Ascending aorta (tissue), 2 donors: ENCODE results near the gene B3GAT3. TPM values are rescaled to one million over a fixed set of nuclear protein-coding genes. Genes with fewer than 3 reads are reported as not detected.
"Not testable (repeated sequence)": the region's sequence is repeated elsewhere in the genome, so short reads cannot be mapped to it uniquely, and the experiment has no call there.

Source experiments
- DNase-seq, 2 donors: peaks; one replicate each; pipeline ENCODE4 v3.0.0-alpha.2; 2019; ENCODE audit warnings: low spot score in 2 of 2
- H3K27ac ChIP-seq, 2 donors: fragments of 200-600 bp; sonication (generic); one replicate each; pipeline ENCODE4 v1.5.1; 2016 to 2017; ENCODE audit warnings: mild to moderate bottlenecking in 1 of 2
- H3K27me3 ChIP-seq: fragments of 200-600 bp; sonication (generic); one replicate; pipeline ENCODE4 v1.5.1; 2017
- H3K36me3 ChIP-seq, 2 donors: fragments of 200-600 bp; sonication (generic); one replicate each; pipeline ENCODE4 v1.5.1; 2016
- H3K4me1 ChIP-seq, 2 donors: fragments of 200-600 bp; sonication (generic); one replicate each; pipeline ENCODE4 v1.5.1; 2016 to 2017; ENCODE audit warnings: mild to moderate bottlenecking in 1 of 2
- H3K4me3 ChIP-seq, 2 donors: fragments of 200-600 bp; sonication (generic); one replicate each; pipeline ENCODE4 v1.5.1; 2016 to 2017; ENCODE audit warnings: mild to moderate bottlenecking in 1 of 2
- H3K9me3 ChIP-seq, 2 donors: fragments of 200-600 bp; sonication (generic); one replicate each; pipeline ENCODE4 v1.5.1; 2016
- intact Hi-C: fragments of 100-400 bp; cut with DNase I; formaldehyde crosslinking; loops from one replicate; pipeline ENCODE4 v1.15.1; 2023
- total RNA-seq: library from RNA; depleted of rRNA; stranded (reverse); fragments of >200 nt; gene quantifications from one replicate; pipeline ENCODE4 v1.1.0, GENCODE V29; 2016
- TF ChIP-seq, protein P1 (sequence below), 3 experiments: fragments of 200-600 bp in 2 of 3; fragments of 450-650 bp in 1 of 3; sonication (generic) in 2 of 3; IDR thresholded peaks; one replicate each; pipeline ENCODE4 v1.5.1; 2016 to 2019; ENCODE audit warnings: antibody characterized with exemption in 3 of 3, mild to moderate bottlenecking in 1 of 3, moderate library complexity in 1 of 3

B3GAT3 gene
- total RNA-seq, 1 donor from 2014 or later, result 61.3 TPM

DNA sequence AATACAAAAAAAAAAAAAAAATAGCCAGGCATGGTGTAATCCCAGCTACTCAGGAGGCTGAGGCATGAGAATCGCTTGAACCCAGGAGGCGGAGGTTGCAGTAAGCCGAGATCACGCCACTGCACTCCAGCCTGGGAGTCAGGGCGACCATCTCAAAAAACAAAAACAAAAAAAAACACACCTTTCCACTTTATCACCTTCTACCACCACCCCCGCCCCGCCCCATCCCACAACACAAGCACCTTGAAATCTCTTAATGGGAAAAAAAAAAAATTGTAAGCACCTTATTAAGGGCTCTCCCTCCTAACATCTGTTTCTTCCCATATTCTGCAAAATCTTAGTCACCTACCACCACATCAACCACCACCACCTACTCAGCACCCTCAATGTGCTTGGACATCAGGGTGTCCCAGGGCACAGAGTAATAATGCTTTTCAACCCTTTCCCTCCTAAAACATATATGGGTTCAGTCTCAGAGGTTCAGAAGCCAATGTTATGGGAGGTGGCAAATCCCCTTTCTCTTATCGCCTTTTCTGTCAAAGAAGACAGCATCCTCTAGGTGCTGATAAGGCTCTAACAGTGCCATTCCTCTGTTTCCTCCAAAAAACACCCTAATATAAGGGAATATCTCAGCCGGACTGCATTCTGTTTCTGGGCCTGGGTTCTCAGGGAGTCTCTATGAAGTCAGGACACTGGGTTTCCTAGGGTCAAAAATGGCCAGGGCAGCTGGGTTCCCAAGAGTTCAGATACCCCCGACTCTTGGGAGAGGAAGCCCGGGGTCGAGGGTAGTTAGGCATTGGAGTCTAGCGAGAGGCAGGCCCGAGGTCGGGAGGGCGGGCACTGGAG lies 30.6 kb upstream of the B3GAT3 start:
- H3K36me3 ChIP-seq, result peaks cover 19 to 22% of the 10 kb centered on the region in 2 donors
- no peak for DNase-seq
- H3K4me1 ChIP-seq, result peaks cover 0 to 15% of the 10 kb centered on the region in 2 donors
- H3K4me3 ChIP-seq, result peak overlapping the region; percentile 78 to 96
- TF ChIP-seq, protein P1, sequence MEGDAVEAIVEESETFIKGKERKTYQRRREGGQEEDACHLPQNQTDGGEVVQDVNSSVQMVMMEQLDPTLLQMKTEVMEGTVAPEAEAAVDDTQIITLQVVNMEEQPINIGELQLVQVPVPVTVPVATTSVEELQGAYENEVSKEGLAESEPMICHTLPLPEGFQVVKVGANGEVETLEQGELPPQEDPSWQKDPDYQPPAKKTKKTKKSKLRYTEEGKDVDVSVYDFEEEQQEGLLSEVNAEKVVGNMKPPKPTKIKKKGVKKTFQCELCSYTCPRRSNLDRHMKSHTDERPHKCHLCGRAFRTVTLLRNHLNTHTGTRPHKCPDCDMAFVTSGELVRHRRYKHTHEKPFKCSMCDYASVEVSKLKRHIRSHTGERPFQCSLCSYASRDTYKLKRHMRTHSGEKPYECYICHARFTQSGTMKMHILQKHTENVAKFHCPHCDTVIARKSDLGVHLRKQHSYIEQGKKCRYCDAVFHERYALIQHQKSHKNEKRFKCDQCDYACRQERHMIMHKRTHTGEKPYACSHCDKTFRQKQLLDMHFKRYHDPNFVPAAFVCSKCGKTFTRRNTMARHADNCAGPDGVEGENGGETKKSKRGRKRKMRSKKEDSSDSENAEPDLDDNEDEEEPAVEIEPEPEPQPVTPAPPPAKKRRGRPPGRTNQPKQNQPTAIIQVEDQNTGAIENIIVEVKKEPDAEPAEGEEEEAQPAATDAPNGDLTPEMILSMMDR (IDR thresholded peaks at IDR 0.05), result no peak
- intact Hi-C loops, result loop anchor here (1.0 to 2.0 kb wide), 5 partner anchors 13 to 54 kb away; partner anchors contain the start of genes BSCL2, C11orf98, CSKMT and EML3
- H3K9me3 ChIP-seq, result no peaks in the 10 kb centered on the region
- H3K27ac ChIP-seq, result peak overlapping the region; percentile 93 to 94
- no peaks in the 10 kb centered on the region for H3K27me3 ChIP-seq

DNA sequence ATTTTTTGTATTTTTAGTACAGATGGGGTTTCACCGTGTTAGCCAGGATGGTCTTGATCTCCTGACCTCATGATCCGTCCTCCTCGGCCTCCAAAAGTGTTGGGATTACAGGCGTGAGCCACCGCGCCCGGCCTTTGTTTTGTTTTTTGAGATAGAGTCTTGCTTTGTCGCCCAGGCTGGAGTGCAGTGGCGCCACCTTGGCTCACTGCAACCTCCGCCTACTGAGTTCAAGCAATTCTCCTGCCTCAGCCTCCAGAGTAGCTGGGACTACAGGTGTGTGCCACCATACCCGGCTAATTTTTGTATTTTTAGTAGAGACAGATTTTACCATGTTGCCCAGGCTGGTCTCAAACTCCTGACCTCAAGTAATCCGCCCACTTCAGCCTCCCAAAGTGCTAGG lies 28.5 kb upstream of the B3GAT3 start:
- Histone ChIP-seq H3K36me3 (peaks cover 19 to 22% of the 10 kb centered on the region in 2 donors), H3K4me1 (peaks cover 4 to 24% of the 10 kb centered on the region in 2 donors)
- intact Hi-C loops, H3K9me3 ChIP-seq, H3K27me3 ChIP-seq, H3K4me3 ChIP-seq, H3K27ac ChIP-seq, DNase-seq: not testable (repeated sequence)

DNA sequence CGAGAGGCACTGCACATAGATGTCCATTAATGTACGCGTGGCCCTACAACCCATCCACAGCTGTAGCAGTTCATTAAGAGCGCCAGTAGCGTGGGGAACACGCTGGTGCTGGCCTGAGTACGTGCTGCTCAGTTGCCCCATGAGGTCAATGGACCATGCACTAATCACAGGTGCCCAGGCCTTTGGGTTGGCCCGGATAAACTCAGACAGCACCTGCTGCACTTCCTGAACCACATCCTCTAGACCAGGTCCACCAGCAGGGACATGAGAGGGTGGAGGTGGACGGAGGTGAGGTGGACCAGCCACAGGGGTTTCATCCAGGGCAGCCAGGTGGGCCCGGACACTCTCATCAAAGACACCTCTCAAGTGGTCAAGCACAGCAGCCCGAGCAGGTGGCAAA lies 27.7 kb upstream of the B3GAT3 start:
- Histone ChIP-seq H3K4me3 (no peak overlapping the region), H3K27me3 (no peaks in the 10 kb centered on the region), H3K4me1 (peaks cover 4 to 29% of the 10 kb centered on the region in 2 donors), H3K27ac (no peak overlapping the region), H3K9me3 (no peaks in the 10 kb centered on the region), H3K36me3 (peaks cover 19 to 23% of the 10 kb centered on the region in 2 donors)
- no peak for DNase-seq
- intact Hi-C loops, result loop anchor here (5.0 kb wide), 1 partner anchor 47 kb away; the partner anchor contains the start of gene MTA2
- TF ChIP-seq, protein P1 (IDR thresholded peaks at IDR 0.05), result no peak

DNA sequence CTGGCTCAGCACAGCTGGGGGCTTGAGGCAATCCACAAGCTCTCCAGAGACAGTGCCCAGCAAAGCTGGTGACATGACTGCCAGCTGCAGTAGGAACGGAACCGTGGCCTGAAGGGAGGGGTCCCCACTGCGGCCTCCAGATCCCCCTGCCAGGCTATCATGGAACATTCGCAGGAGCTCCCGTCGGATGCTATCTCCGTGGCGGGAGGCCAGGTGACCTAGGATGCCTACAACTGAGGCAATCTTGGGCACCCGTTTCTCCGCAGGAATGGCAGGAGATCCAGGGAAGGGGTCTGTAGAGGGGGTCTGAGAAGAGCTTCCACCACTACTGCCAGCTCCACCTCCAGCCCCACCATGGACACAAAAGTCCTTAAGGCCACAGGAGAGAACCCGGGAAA lies 27.2 kb upstream of the B3GAT3 start:
- H3K36me3 ChIP-seq, result peaks cover 19 to 26% of the 10 kb centered on the region in 2 donors
- H3K27ac ChIP-seq, result no peak overlapping the region
- H3K4me3 ChIP-seq, result no peak overlapping the region
- DNase-seq, result no peak
- peaks cover 4 to 29% of the 10 kb centered on the region in 2 donors for H3K4me1 ChIP-seq
- TF ChIP-seq, protein P1 (IDR thresholded peaks at IDR 0.05), result no peak
- no peaks in the 10 kb centered on the region for H3K27me3 ChIP-seq
- H3K9me3 ChIP-seq, result no peaks in the 10 kb centered on the region
- intact Hi-C loops, result loop anchor here (5.0 kb wide), 1 partner anchor 47 kb away; the partner anchor contains the start of gene MTA2

DNA sequence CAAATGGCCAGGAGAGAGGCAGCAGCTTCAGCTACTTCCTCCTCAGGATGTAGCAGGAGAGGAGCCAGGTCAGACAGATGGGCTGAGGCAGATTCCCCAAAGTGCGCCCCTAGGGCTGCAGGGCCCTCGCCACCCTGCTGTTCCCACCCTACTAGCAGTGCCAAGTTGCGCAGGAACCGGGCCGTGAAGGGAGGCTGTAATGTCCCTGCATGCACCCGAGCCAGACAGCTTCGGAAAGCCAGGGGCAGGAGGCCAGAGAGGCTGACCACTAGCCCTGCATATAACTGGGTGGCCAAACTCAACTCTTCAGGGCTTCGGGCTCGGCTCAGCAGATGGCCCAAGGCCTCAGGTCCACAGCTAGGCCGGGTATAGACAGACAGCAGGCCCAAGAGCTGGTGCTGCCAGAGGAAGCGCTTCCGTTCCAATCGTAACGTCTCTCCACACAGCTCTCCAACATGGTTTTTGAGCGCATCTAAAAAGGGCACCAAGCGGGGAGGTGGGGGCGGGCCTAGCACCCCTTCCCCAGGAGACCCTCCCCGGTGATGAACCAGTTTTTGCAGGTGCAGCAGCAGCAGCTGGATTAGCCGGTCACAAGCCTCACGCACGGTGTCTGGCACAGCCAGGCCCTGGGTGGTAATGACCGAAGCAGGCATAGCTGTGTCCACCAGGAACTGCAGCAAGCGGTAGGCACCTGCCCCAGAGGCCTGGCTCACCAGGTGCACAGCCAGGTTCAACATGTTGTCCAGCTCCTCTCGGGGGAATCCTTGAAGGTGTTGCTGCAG lies 26.6 kb upstream of the B3GAT3 start:
- TF ChIP-seq, protein P1 (IDR thresholded peaks at IDR 0.05), result no peak
- Histone ChIP-seq H3K4me1 (peaks cover 4 to 29% of the 10 kb centered on the region in 2 donors), H3K4me3 (no peak overlapping the region), H3K36me3 (peaks cover 20 to 26% of the 10 kb centered on the region in 2 donors), H3K27ac (no peak overlapping the region), H3K27me3 (no peaks in the 10 kb centered on the region), H3K9me3 (no peaks in the 10 kb centered on the region)
- no peak for DNase-seq
- intact Hi-C loops, result loop anchor here (5.0 kb wide), 1 partner anchor 46 kb away; the partner anchor contains the start of gene MTA2
